K562 (cell line): ENCODE measurements around the gene MED15. TPM values are rescaled to one million over a fixed set of nuclear protein-coding genes. Genes with fewer than 3 reads are reported as not detected.
A peak's percentile ranks its signal among the peaks of the same experiment; 100 is the strongest.

ENCODE experiments used
- ETV1 ChIP-seq: fragments of 450-650 bp; conservative IDR thresholded peaks from 2 replicates; pipeline ENCODE4 v1.6.1; 2016; ENCODE audit warnings: missing genetic modification characterization, control low read depth, low read depth, missing compliant biosample characterization
- FOS ChIP-seq: IDR thresholded peaks from 3 replicates; pipeline ENCODE4 v1.6.1; 2011; ENCODE audit not compliant: insufficient read length; ENCODE audit errors: extremely low read depth
- FOXA3 ChIP-seq, 2 experiments: fragments of 450-650 bp in 1 of 2; sonication (generic) in 1 of 2; formaldehyde crosslinking; IDR thresholded peaks in 1 of 2; conservative IDR thresholded peaks in 1 of 2; 2 replicates each; pipeline versions ENCODE4 v1.4.0 to v1.8.0; 2020 to 2022; ENCODE audit warnings: mild to moderate bottlenecking in 2 of 2, missing genetic modification reagents in 1 of 2
- FOXJ3 ChIP-seq: sonication (generic); formaldehyde crosslinking; IDR thresholded peaks from 2 replicates; pipeline ENCODE4 v1.4.0; 2020; ENCODE audit warnings: mild to moderate bottlenecking, missing genetic modification reagents
- GTF2A2 ChIP-seq: IDR thresholded peaks from 2 replicates; pipeline ENCODE4 v1.6.1; 2016; ENCODE audit warnings: mild to moderate bottlenecking, missing genetic modification characterization, missing compliant biosample characterization
- MECOM ChIP-seq: fragments of 250-450 bp; sonication (Bioruptor Pico); IDR thresholded peaks from 2 replicates; pipeline ENCODE4 v1.8.0; 2022; ENCODE audit warnings: inconsistent platforms
- RBM22 ChIP-seq: fragments of 200-400 bp; formaldehyde crosslinking; IDR thresholded peaks from 2 replicates; pipeline ENCODE4 v1.6.1; 2018; ENCODE audit warnings: low read length, low read depth; ENCODE audit not compliant: poor library complexity, severe bottlenecking
- RBM34 ChIP-seq: fragments of 200-400 bp; formaldehyde crosslinking; IDR thresholded peaks from 2 replicates; pipeline ENCODE4 v1.6.1; 2018; ENCODE audit warnings: low read length, borderline replicate concordance; ENCODE audit not compliant: insufficient read depth
- STAT5A ChIP-seq: IDR thresholded peaks from 2 replicates; pipeline ENCODE4 v1.6.1; 2012; ENCODE audit warnings: low read length, inconsistent platforms, borderline replicate concordance
- TAF9B ChIP-seq: fragments of 450-650 bp; IDR thresholded peaks from 2 replicates; pipeline ENCODE4 v1.6.1; 2018; ENCODE audit warnings: mild to moderate bottlenecking; ENCODE audit not compliant: partially characterized antibody
- TSC22D4 ChIP-seq: fragments of 450-650 bp; IDR thresholded peaks from 2 replicates; pipeline ENCODE4 v1.6.1; 2016; ENCODE audit warnings: missing genetic modification characterization, missing biosample characterization, control low read depth
- ZNF780A ChIP-seq: fragments of 250-450 bp; sonication (Bioruptor Pico); IDR thresholded peaks from 2 replicates; pipeline ENCODE4 v1.5.0; 2021; ENCODE audit warnings: mild to moderate bottlenecking
- polyA plus RNA-seq, 8 experiments: library from polyadenylated mRNA; depleted of rRNA in 4 of 8; stranded (reverse) in 5 of 8; unstranded in 3 of 8; fragments of >200 nt; fragmentation: Nextera tagmentation in 2 of 8; fragmentation: Illumina TruSeq in 1 of 8; extraction: Ambion mirVana in 2 of 8; extraction: Trizol in 1 of 8; gene quantifications; 2 replicates each; pipeline versions ENCODE4 v1.2.1 to v1.2.3, GENCODE V29; 2011 to 2014; ENCODE audit warnings: inconsistent platforms in 1 of 8, missing spikeins in 1 of 8
- total RNA-seq, 7 experiments: library from RNA; depleted of rRNA in 6 of 7; stranded (reverse); fragments of >200 nt in 6 of 7; fragmentation: Illumina TruSeq in 2 of 7; extraction: Trizol in 2 of 7; gene quantifications; 2 replicates each; pipeline versions ENCODE4 v1.2.1 to v1.2.3, GENCODE V29; 2011 to 2021; ENCODE audit warnings: low replicate concordance in 1 of 7
- TF ChIP-seq, protein P1 (sequence below): fragments of 200-600 bp; sonication (generic); IDR thresholded peaks from one replicate; pipeline ENCODE4 v1.6.1; 2012; ENCODE audit warnings: mild to moderate bottlenecking, low read depth, low read length, inconsistent platforms
- TF ChIP-seq, protein P2 (sequence below): sonication (generic); formaldehyde crosslinking; IDR thresholded peaks from 2 replicates; pipeline ENCODE4 v1.5.0; 2020; ENCODE audit warnings: missing genetic modification reagents

The MED15 gene
- total and polyA plus RNA-seq, 9 of the 15 experiments (the other 6 are each of a cell fraction or from before 2014, with no cell fraction given), result 4.0 to 271 (median 60.1) TPM

DNA sequence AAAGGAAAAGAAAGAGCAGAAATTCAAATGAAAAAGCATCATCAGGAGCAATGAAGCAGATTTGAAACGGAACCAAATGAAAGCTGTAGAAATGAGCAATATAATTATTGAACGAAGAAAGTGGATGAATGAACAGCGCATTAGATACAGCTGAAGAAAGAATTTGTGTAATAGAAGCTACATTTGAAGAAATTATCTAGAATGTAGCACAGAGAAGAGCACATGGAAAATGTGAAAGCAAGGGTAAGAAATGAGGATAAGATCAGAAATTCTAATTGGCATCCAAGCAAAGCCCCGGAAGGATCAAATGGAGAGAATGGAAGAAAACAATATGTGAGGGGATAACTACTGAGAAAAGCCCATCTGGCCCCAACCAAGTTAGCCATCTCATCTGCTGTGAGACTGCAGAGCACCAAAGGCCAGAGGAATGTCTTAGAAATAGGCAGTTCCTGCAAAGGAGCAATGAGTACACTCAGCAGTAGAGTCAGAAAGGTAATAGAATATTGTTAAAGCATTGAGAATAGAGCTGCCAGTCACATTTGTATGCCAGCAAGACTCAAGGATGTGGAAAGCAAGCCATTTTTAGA lies 51.9 kb downstream of the MED15 start (continued):
- TF ChIP-seq, protein P1, sequence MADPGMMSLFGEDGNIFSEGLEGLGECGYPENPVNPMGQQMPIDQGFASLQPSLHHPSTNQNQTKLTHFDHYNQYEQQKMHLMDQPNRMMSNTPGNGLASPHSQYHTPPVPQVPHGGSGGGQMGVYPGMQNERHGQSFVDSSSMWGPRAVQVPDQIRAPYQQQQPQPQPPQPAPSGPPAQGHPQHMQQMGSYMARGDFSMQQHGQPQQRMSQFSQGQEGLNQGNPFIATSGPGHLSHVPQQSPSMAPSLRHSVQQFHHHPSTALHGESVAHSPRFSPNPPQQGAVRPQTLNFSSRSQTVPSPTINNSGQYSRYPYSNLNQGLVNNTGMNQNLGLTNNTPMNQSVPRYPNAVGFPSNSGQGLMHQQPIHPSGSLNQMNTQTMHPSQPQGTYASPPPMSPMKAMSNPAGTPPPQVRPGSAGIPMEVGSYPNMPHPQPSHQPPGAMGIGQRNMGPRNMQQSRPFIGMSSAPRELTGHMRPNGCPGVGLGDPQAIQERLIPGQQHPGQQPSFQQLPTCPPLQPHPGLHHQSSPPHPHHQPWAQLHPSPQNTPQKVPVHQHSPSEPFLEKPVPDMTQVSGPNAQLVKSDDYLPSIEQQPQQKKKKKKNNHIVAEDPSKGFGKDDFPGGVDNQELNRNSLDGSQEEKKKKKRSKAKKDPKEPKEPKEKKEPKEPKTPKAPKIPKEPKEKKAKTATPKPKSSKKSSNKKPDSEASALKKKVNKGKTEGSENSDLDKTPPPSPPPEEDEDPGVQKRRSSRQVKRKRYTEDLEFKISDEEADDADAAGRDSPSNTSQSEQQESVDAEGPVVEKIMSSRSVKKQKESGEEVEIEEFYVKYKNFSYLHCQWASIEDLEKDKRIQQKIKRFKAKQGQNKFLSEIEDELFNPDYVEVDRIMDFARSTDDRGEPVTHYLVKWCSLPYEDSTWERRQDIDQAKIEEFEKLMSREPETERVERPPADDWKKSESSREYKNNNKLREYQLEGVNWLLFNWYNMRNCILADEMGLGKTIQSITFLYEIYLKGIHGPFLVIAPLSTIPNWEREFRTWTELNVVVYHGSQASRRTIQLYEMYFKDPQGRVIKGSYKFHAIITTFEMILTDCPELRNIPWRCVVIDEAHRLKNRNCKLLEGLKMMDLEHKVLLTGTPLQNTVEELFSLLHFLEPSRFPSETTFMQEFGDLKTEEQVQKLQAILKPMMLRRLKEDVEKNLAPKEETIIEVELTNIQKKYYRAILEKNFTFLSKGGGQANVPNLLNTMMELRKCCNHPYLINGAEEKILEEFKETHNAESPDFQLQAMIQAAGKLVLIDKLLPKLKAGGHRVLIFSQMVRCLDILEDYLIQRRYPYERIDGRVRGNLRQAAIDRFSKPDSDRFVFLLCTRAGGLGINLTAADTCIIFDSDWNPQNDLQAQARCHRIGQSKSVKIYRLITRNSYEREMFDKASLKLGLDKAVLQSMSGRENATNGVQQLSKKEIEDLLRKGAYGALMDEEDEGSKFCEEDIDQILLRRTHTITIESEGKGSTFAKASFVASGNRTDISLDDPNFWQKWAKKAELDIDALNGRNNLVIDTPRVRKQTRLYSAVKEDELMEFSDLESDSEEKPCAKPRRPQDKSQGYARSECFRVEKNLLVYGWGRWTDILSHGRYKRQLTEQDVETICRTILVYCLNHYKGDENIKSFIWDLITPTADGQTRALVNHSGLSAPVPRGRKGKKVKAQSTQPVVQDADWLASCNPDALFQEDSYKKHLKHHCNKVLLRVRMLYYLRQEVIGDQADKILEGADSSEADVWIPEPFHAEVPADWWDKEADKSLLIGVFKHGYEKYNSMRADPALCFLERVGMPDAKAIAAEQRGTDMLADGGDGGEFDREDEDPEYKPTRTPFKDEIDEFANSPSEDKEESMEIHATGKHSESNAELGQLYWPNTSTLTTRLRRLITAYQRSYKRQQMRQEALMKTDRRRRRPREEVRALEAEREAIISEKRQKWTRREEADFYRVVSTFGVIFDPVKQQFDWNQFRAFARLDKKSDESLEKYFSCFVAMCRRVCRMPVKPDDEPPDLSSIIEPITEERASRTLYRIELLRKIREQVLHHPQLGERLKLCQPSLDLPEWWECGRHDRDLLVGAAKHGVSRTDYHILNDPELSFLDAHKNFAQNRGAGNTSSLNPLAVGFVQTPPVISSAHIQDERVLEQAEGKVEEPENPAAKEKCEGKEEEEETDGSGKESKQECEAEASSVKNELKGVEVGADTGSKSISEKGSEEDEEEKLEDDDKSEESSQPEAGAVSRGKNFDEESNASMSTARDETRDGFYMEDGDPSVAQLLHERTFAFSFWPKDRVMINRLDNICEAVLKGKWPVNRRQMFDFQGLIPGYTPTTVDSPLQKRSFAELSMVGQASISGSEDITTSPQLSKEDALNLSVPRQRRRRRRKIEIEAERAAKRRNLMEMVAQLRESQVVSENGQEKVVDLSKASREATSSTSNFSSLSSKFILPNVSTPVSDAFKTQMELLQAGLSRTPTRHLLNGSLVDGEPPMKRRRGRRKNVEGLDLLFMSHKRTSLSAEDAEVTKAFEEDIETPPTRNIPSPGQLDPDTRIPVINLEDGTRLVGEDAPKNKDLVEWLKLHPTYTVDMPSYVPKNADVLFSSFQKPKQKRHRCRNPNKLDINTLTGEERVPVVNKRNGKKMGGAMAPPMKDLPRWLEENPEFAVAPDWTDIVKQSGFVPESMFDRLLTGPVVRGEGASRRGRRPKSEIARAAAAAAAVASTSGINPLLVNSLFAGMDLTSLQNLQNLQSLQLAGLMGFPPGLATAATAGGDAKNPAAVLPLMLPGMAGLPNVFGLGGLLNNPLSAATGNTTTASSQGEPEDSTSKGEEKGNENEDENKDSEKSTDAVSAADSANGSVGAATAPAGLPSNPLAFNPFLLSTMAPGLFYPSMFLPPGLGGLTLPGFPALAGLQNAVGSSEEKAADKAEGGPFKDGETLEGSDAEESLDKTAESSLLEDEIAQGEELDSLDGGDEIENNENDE, result no peak
- TF ChIP-seq RBM22, result peak; percentile 29
- TF ChIP-seq, protein P2, sequence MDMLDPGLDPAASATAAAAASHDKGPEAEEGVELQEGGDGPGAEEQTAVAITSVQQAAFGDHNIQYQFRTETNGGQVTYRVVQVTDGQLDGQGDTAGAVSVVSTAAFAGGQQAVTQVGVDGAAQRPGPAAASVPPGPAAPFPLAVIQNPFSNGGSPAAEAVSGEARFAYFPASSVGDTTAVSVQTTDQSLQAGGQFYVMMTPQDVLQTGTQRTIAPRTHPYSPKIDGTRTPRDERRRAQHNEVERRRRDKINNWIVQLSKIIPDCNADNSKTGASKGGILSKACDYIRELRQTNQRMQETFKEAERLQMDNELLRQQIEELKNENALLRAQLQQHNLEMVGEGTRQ, result no peak
- TF ChIP-seq FOXA3 (CRISPR knock-in tag; conservative IDR thresholded peaks at IDR 0.05 in 1 of 2, IDR thresholded peaks at IDR 0.05 in 1 of 2), result no peak
- no peak for TF ChIP-seq FOS
- TF ChIP-seq MECOM, result no peak
- TF ChIP-seq STAT5A, result 0 out of 2 replicates have a peak, but pooled peaks have one; percentile 15
- no peak for TF ChIP-seq TAF9B
- no peak for TF ChIP-seq RBM34
- TF ChIP-seq ETV1 (tag), result no peak
- TF ChIP-seq GTF2A2 (tag), result no peak
- no peak for TF ChIP-seq ZNF780A (CRISPR knock-in tag)
- no peak for TF ChIP-seq FOXJ3 (CRISPR knock-in tag)
- TF ChIP-seq TSC22D4 (tag), result no peak
